ENCODE data around the gene STXBP3. TPM values are rescaled to one million over a fixed set of nuclear protein-coding genes. Genes with fewer than 3 reads are reported as not detected.

STXBP3 gene
- total and polyA plus RNA-seq, 2 of the 13 experiments (the other 11 are each of a cell fraction or from before 2014, with no cell fraction given): 13.0 to 20.8 TPM

DNA sequence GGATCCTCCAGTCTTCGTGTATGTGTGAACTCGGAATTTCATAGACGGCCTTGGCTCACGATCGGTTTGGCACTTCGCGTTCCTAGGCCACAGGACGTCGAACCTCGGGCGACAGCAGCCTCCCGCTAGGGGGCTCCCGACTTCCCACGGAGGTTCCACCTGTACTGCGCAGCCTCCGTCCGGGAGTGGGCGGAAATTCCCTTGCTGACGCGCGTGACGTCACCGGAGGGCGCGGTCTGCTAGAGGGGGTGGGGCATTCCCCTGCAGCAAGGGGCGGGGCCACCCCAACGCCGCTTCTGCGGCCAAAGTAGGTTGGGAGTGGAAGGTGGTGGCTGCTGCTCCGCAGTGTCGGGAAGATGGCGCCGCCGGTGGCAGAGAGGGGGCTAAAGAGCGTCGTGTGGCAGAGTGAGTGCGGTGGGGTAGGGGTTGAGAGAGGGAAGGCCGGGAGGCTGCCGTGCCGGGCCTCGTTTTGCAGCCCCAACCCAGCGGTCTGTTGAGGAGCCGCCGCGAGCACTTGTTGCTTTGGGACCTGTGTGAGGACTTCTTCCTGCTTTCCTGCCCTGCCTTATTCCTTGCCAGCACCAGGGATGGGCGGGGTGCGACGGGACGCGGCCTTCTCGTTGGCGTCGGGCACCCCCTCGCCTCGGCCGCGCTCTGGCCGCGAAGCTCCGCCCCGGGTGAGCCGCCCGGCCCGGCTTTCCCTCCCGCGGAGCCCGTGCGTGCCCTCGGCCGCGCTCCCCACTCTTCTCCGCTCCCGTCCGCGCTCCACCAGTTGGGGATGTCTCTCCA, at the start of gene STXBP3 (continued):
- TF ChIP-seq, protein P1, sequence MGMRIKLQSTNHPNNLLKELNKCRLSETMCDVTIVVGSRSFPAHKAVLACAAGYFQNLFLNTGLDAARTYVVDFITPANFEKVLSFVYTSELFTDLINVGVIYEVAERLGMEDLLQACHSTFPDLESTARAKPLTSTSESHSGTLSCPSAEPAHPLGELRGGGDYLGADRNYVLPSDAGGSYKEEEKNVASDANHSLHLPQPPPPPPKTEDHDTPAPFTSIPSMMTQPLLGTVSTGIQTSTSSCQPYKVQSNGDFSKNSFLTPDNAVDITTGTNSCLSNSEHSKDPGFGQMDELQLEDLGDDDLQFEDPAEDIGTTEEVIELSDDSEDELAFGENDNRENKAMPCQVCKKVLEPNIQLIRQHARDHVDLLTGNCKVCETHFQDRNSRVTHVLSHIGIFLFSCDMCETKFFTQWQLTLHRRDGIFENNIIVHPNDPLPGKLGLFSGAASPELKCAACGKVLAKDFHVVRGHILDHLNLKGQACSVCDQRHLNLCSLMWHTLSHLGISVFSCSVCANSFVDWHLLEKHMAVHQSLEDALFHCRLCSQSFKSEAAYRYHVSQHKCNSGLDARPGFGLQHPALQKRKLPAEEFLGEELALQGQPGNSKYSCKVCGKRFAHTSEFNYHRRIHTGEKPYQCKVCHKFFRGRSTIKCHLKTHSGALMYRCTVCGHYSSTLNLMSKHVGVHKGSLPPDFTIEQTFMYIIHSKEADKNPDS (CRISPR knock-in tag; IDR thresholded peaks at IDR 0.05): no peak
- TF ChIP-seq HOXD1 (CRISPR knock-in tag; IDR thresholded peaks at IDR 0.05) (peak; percentile 85; the same call in 1 of the 2 replicates), NKX3-1 (CRISPR knock-in tag; IDR thresholded peaks at IDR 0.05) (no peak), FOXJ3 (CRISPR knock-in tag; IDR thresholded peaks at IDR 0.05; ENCODE audit: borderline replicate concordance) (no peak; the same call in 1 of the 2 replicates), GATAD2A (CRISPR knock-in tag; IDR thresholded peaks at IDR 0.05) (peak; percentile 73), KDM5A (IDR thresholded peaks at IDR 0.05; ENCODE audit: borderline replicate concordance, low read length) (no peak), RARA (CRISPR knock-in tag; IDR thresholded peaks at IDR 0.05) (peak; percentile 43; the same call in 1 of the 2 replicates), ZNF484 (CRISPR knock-in tag; IDR thresholded peaks at IDR 0.05; ENCODE audit: borderline replicate concordance, low read depth) (no peak), MTA1 (CRISPR knock-in tag; IDR thresholded peaks at IDR 0.05; ENCODE audit: borderline replicate concordance) (peak; percentile 55; the same call in 1 of the 2 replicates), ZBTB20 (CRISPR knock-in tag; IDR thresholded peaks at IDR 0.05; ENCODE audit: borderline replicate concordance, low read depth) (no peak), ZNF615 (CRISPR knock-in tag; IDR thresholded peaks at IDR 0.05; ENCODE audit: borderline replicate concordance) (no peak), ELF3 (CRISPR knock-in tag; IDR thresholded peaks at IDR 0.05) (peak; percentile 63), BRCA1 (CRISPR knock-in tag; IDR thresholded peaks at IDR 0.05) (peak; percentile 22; the same call in 1 of the 2 replicates), TSC22D2 (CRISPR knock-in tag; IDR thresholded peaks at IDR 0.05; ENCODE audit: borderline replicate concordance) (peak; percentile 54), CHCHD3 (CRISPR knock-in tag; IDR thresholded peaks at IDR 0.05) (0 out of 2 replicates have a peak, but pooled peaks have one; percentile 7)
- TF ChIP-seq, protein P2, sequence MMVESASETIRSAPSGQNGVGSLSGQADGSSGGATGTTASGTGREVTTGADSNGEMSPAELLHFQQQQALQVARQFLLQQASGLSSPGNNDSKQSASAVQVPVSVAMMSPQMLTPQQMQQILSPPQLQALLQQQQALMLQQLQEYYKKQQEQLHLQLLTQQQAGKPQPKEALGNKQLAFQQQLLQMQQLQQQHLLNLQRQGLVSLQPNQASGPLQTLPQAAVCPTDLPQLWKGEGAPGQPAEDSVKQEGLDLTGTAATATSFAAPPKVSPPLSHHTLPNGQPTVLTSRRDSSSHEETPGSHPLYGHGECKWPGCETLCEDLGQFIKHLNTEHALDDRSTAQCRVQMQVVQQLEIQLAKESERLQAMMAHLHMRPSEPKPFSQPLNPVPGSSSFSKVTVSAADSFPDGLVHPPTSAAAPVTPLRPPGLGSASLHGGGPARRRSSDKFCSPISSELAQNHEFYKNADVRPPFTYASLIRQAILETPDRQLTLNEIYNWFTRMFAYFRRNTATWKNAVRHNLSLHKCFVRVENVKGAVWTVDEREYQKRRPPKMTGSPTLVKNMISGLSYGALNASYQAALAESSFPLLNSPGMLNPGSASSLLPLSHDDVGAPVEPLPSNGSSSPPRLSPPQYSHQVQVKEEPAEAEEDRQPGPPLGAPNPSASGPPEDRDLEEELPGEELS (CRISPR knock-in tag; IDR thresholded peaks at IDR 0.05): peak; percentile 49; the same call in 1 of the 2 replicates
- TF ChIP-seq, protein P3, sequence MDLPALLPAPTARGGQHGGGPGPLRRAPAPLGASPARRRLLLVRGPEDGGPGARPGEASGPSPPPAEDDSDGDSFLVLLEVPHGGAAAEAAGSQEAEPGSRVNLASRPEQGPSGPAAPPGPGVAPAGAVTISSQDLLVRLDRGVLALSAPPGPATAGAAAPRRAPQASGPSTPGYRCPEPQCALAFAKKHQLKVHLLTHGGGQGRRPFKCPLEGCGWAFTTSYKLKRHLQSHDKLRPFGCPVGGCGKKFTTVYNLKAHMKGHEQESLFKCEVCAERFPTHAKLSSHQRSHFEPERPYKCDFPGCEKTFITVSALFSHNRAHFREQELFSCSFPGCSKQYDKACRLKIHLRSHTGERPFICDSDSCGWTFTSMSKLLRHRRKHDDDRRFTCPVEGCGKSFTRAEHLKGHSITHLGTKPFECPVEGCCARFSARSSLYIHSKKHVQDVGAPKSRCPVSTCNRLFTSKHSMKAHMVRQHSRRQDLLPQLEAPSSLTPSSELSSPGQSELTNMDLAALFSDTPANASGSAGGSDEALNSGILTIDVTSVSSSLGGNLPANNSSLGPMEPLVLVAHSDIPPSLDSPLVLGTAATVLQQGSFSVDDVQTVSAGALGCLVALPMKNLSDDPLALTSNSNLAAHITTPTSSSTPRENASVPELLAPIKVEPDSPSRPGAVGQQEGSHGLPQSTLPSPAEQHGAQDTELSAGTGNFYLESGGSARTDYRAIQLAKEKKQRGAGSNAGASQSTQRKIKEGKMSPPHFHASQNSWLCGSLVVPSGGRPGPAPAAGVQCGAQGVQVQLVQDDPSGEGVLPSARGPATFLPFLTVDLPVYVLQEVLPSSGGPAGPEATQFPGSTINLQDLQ (CRISPR knock-in tag; IDR thresholded peaks at IDR 0.05): no peak
- TF ChIP-seq, protein P4, sequence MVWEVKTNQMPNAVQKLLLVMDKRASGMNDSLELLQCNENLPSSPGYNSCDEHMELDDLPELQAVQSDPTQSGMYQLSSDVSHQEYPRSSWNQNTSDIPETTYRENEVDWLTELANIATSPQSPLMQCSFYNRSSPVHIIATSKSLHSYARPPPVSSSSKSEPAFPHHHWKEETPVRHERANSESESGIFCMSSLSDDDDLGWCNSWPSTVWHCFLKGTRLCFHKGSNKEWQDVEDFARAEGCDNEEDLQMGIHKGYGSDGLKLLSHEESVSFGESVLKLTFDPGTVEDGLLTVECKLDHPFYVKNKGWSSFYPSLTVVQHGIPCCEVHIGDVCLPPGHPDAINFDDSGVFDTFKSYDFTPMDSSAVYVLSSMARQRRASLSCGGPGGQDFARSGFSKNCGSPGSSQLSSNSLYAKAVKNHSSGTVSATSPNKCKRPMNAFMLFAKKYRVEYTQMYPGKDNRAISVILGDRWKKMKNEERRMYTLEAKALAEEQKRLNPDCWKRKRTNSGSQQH (CRISPR knock-in tag; IDR thresholded peaks at IDR 0.05; ENCODE audit: low read depth): no peak
- TF ChIP-seq, protein P5, sequence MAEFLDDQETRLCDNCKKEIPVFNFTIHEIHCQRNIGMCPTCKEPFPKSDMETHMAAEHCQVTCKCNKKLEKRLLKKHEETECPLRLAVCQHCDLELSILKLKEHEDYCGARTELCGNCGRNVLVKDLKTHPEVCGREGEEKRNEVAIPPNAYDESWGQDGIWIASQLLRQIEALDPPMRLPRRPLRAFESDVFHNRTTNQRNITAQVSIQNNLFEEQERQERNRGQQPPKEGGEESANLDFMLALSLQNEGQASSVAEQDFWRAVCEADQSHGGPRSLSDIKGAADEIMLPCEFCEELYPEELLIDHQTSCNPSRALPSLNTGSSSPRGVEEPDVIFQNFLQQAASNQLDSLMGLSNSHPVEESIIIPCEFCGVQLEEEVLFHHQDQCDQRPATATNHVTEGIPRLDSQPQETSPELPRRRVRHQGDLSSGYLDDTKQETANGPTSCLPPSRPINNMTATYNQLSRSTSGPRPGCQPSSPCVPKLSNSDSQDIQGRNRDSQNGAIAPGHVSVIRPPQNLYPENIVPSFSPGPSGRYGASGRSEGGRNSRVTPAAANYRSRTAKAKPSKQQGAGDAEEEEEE (CRISPR knock-in tag; IDR thresholded peaks at IDR 0.05; ENCODE audit: borderline replicate concordance): no peak
